ENCODE results near the gene INCENP.

Gene INCENP

GRCh38 chr11:62125316-62125715, 1.5 kb downstream of the INCENP start:
- no peak for DNase-seq

GRCh38 chr11:62125881-62126280, 2.1 kb downstream of the INCENP start:
- DNase-seq = no peak

- no peak for DNase-seq
These were observed 3.6 kb downstream of the INCENP start for GRCh38 chr11:62127426-62127825.

GRCh38 chr11:62127941-62128770, 4.3 kb downstream of the INCENP start:
- no peak for DNase-seq

GRCh38 chr11:62128835-62129234, 5.0 kb downstream of the INCENP start:
- no peak for DNase-seq

GRCh38 chr11:62129590-62130282, 5.9 kb downstream of the INCENP start:
- no peak for DNase-seq

GRCh38 chr11:62130283-62131169, 6.7 kb downstream of the INCENP start:
- no peak for DNase-seq

- DNase-seq = no peak
These were observed 7.3 kb downstream of the INCENP start for GRCh38 chr11:62131170-62131464.

- DNase-seq = no peak
These were observed 8.4 kb downstream of the INCENP start for GRCh38 chr11:62132191-62132590.

GRCh38 chr11:62132689-62133293, 9.0 kb downstream of the INCENP start:
- no peak for DNase-seq

- no peak for DNase-seq
These were observed 9.7 kb downstream of the INCENP start for GRCh38 chr11:62133328-62134065.

- no peak for DNase-seq
These were observed 13.6 kb downstream of the INCENP start for GRCh38 chr11:62137276-62137861.

GRCh38 chr11:62137881-62138629, 14.2 kb downstream of the INCENP start:
- no peak for DNase-seq

- no peak for DNase-seq
These were observed 15.0 kb downstream of the INCENP start for GRCh38 chr11:62138630-62139425.

GRCh38 chr11:62139526-62140303, 15.9 kb downstream of the INCENP start:
- no peak for DNase-seq

GRCh38 chr11:62140304-62141110, 16.7 kb downstream of the INCENP start:
- DNase-seq = no peak

GRCh38 chr11:62141111-62142042, 17.6 kb downstream of the INCENP start:
- no peak for DNase-seq

GRCh38 chr11:62142043-62142375, 18.2 kb downstream of the INCENP start:
- DNase-seq = no peak

Measured in NCI-H2081 treated with DMSO at 0.1 percent for 48 hours (cell line).